T-helper 2 cell treated with Interferon-gamma antibody and Interleukin-4, amounts not matched to agents 5 μg/mL and 100 μg/mL, for 36 hours (primary cell): ENCODE results near the gene FOXRED2.

Experiments used
- DNase-seq: peaks from one replicate; pipeline ENCODE4 v3.0.0; 2021; ENCODE audit warnings: low spot score
- H3K27ac Mint-ChIP-seq: one replicate; pipeline ENCODE4 v1.8.0; 2021; ENCODE audit warnings: mild to moderate bottlenecking, mixed read lengths
- H3K27me3 Mint-ChIP-seq: one replicate; pipeline ENCODE4 v1.8.0; 2021; ENCODE audit warnings: low read depth, mixed read lengths
- H3K36me3 Mint-ChIP-seq: one replicate; pipeline ENCODE4 v1.8.0; 2021; ENCODE audit warnings: low read depth, mixed read lengths
- H3K4me1 Mint-ChIP-seq: one replicate; pipeline ENCODE4 v1.8.0; 2021; ENCODE audit warnings: low read depth, mixed read lengths
- H3K4me3 Mint-ChIP-seq: one replicate; pipeline ENCODE4 v1.8.0; 2022; ENCODE audit warnings: mild to moderate bottlenecking, moderate library complexity, mixed read lengths
- H3K9me3 Mint-ChIP-seq: one replicate; pipeline ENCODE4 v1.8.0; 2021; ENCODE audit warnings: mixed read lengths

Gene FOXRED2

DNA sequence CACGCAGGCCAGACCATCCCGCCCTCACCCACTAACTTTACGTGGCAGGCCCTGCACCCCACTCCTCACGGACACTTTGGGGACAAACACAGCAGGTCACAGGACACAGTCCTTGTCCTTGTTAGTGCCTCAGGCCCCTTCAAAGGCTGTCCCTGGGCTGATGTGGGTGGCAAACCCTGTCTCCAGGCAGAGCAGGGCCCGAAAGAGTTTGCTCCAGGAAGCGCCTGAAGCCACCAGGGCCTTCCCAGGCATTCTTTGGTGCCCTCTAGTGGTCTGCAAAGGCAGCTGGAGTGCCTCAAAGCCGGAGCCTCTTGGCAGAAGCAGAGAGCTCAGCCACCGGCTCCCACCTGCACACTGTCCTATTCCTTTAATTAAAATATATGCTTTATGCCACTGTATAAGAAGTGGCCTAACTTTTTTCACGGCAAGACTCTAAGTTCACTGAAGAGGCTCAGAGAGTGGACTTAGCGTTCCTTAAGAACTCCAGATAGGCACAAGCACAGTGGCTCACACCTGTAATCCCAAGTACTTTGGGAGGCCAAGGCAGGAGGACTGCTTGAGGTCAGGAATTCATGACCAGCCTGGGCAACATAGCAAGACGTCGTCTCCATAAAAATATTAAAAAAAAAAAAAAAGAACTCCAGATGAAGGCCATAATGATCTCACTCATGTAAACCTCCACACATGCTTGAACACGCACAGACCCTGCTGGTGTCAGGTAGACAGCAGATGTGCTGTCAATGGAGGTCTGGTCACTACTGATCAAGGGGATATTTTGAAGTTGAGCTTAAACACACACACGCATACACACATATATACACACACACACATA, 36.5 kb downstream of the FOXRED2 start:
- Mint-ChIP-seq H3K27ac (peak overlapping the region; percentile 15), H3K36me3 (peaks cover 24% of the 10 kb centered on the region), H3K4me1 (peaks cover 21% of the 10 kb centered on the region), H3K4me3 (no peak overlapping the region), H3K27me3 (no peaks in the 10 kb centered on the region), H3K9me3 (no peaks in the 10 kb centered on the region)
- peak; percentile 75 for DNase-seq

DNA sequence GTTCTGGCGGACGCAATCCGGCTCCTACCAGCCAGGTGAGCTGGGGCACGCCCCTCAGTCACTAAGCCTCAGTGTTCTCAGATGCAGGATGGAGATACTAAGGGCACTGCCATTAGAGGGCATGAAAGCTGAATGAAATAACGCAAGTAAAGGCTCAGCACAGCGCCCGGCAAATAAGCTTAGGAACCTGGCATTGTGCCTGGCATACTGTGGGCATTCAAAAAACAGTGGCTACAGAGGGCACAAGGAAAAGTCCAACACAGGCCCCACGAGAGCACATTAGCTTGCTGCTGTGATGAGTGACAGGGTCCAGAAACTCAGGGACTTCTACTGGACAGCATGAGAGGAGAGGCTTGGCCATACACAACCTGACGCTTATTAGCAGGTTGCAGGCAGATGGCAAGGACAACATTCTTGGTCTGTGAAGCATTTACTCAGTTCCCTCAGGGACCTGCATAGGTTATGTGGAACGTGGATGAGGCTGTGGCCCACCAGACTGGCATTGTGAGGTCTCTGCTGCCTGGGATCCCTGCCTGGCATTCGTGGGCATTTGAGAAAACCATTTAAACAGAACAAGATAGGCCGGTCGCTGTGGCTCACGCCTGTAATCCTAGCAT, 37.6 kb downstream of the FOXRED2 start:
- DNase-seq: no peak
- Mint-ChIP-seq H3K4me1 (peaks cover 21% of the 10 kb centered on the region), H3K9me3 (no peaks in the 10 kb centered on the region), H3K27ac (no peak overlapping the region), H3K4me3 (no peak overlapping the region), H3K36me3 (peaks cover 16% of the 10 kb centered on the region), H3K27me3 (no peaks in the 10 kb centered on the region)

DNA sequence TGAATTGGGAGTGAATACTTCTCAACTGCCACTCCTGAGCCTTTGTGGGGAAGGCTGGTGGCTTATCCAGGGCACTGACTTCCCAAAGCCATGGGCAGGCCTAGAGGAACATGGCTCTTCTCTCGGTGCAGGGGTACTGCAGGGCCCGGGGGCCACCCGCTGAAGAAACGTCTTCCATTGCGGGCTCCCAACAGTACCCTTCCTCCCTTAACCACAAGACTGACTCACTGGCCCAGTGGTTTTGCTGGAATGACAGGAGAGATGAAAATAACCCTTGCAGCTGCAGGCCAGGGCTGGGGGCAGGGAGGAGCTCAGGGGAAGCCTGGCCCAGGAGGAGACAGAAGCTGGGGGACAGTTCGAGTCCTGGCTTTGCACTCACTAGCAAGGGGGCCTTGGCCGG, 38.9 kb downstream of the FOXRED2 start:
- peaks cover 16% of the 10 kb centered on the region for H3K36me3 Mint-ChIP-seq
- no peaks in the 10 kb centered on the region for H3K27me3 Mint-ChIP-seq
- no peak for DNase-seq
- peak overlapping the region; percentile 15 for H3K27ac Mint-ChIP-seq
- peaks cover 21% of the 10 kb centered on the region for H3K4me1 Mint-ChIP-seq
- H3K9me3 Mint-ChIP-seq: no peaks in the 10 kb centered on the region
- H3K4me3 Mint-ChIP-seq: no peak overlapping the region

DNA sequence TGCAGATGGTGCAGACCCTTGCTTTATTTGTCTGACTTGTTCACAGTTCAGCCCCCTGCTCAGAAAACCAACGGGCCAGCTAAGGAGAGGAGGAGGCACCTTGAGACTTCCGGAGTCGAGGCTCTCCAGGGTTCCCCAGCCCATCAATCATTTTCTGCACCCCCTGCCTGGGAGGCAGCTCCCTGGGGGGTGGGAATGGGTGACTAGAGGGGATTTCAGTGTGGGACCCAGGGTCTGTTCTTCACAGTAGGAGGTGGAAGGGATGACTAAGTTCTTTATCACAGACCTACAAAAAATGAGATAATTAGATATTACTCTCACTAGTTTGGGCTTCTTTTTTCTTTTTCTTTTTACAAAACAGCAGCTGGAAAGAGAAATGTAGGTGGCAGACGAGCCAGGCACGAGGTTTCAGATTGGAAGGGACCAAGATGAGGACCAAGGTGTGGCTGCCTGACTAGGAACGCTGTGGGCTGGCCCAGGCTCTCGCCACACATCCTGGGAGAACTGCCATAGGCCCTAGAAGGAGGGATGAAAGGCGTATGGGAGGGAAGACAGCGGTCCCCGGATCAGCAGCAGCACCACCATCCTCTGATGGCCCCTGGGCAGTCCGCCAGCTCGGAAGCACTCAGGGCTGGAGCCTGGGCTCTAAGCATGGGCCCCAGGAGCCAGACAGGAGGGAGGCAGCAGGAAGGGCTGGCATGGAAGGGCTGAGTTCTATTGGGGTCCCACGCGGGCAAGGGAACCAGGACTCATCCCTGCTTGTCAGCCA, 39.6 kb downstream of the FOXRED2 start:
- peak overlapping the region; percentile 56 for H3K27ac Mint-ChIP-seq
- no peak for DNase-seq
- H3K36me3 Mint-ChIP-seq: peaks cover 14% of the 10 kb centered on the region
- H3K4me1 Mint-ChIP-seq: peaks cover 22% of the 10 kb centered on the region
- no peaks in the 10 kb centered on the region for H3K9me3 Mint-ChIP-seq
- no peaks in the 10 kb centered on the region for H3K27me3 Mint-ChIP-seq
- H3K4me3 Mint-ChIP-seq: no peak overlapping the region

DNA sequence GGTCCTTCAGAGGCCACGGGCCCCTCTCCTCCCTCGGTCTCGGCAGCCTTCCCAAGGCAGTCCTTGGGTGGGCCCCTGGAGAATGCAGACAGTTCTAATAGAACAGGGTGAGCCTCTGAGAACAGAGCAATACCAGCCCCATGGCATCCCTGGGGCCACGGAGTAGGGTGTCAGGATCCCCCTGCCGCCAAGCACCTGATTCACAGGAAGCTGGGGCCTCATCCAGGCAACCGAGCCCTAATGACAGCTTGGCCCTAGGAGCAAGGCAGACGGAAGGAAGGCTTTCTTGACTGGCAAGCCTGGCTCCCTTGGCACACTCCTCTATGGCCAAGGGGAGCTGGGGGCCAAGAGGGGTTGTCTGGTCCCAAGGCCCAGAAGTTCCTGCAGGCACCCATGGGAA, 40.6 kb downstream of the FOXRED2 start:
- Mint-ChIP-seq H3K27me3 (no peaks in the 10 kb centered on the region), H3K36me3 (peaks cover 11% of the 10 kb centered on the region), H3K27ac (no peak overlapping the region), H3K4me3 (no peak overlapping the region), H3K4me1 (peaks cover 23% of the 10 kb centered on the region), H3K9me3 (no peaks in the 10 kb centered on the region)
- DNase-seq: no peak

DNA sequence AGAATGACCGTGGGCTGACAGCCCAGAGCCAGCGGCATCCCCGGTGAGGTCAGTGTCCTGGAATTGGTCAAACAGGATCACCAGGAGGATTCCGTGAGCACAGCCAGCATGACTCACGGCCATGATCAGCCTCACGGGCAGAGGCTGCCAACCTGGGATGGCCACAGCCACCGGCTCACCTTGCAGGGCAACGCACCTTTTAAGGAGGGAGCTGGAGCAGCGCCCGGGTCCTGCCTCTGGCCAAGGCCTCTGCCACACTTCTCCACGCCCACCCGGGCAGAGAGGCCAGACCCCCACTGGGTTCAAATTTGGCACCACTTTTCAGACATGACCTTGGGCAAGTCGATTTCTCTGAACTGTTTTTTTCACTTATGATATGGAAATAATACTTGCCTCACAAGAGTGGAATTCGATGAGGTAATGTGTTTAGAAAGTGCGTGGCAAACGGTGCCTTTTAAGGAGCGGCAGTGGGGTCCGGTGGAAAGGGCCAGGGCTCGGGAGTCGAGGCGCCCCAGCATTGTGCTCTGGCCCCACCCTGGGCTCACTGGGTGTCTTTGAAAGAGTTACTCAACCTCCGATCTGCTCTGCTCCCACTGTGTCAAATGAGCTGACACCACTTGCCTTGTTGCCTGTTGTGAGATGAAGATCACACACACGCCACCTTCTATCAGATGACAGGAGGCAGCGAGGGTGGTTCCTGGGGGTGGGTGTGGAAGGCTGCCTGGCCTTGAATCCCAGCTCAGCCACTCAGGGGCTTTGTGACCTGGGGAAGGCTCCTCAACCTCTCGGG, 41.4 kb downstream of the FOXRED2 start:
- Mint-ChIP-seq H3K36me3 (peaks cover 10% of the 10 kb centered on the region), H3K27me3 (no peaks in the 10 kb centered on the region), H3K4me1 (peaks cover 21% of the 10 kb centered on the region), H3K27ac (no peak overlapping the region), H3K4me3 (no peak overlapping the region), H3K9me3 (no peaks in the 10 kb centered on the region)
- no peak for DNase-seq

DNA sequence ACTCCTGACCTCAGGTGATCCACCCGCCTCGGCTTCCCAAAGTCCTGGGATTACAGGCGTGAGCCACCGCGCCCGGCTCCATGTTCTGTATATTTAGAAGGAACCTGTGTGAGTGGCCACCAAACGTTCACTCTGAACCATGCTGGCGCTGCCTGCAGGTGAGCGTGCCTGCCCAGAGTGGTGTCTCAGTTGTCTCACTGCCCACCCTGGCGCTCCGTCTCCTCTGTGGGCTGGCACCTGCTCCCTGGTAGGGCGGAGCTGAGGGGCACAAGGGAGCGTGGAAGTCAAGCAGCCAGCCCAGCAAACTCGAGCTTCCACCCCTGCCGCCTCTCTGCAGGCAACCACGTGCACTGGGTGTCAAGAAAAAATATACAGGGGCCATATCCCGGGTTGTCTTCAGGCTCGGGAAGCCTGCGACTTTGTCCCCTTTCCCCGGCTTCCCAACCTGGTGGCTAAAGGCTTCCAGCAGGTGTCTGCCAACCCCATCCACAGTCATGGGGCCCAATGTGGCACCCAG, 42.1 kb downstream of the FOXRED2 start:
- H3K27ac Mint-ChIP-seq: no peak overlapping the region
- no peak for DNase-seq
- H3K9me3 Mint-ChIP-seq: no peaks in the 10 kb centered on the region
- peaks cover 8% of the 10 kb centered on the region for H3K36me3 Mint-ChIP-seq
- H3K27me3 Mint-ChIP-seq: no peaks in the 10 kb centered on the region
- no peak overlapping the region for H3K4me3 Mint-ChIP-seq
- H3K4me1 Mint-ChIP-seq: peaks cover 14% of the 10 kb centered on the region

DNA sequence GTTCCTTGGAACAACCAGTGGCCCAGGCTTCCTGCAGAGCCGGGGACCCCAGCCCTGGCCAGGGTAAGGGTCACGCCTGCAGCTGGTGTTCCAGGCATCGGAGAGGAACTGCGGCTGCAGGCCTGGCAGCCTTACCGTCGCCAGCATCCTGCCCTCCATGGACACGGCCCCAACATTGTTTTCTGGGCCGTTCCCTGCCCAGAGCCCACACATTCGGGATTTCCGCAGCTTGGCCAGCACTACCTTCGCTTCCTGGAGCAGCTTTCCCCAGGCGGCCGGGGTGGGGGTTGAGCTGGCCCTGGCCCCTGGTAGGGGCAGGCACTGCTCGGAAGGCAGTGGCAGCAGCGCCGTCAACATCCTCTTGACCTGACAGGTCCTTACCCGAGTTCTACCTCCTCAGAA, 43.1 kb downstream of the FOXRED2 start:
- Mint-ChIP-seq H3K27ac (no peak overlapping the region), H3K9me3 (no peaks in the 10 kb centered on the region), H3K27me3 (no peaks in the 10 kb centered on the region), H3K4me1 (peaks cover 14% of the 10 kb centered on the region), H3K36me3 (peaks cover 8% of the 10 kb centered on the region), H3K4me3 (no peak overlapping the region)
- DNase-seq: no peak

DNA sequence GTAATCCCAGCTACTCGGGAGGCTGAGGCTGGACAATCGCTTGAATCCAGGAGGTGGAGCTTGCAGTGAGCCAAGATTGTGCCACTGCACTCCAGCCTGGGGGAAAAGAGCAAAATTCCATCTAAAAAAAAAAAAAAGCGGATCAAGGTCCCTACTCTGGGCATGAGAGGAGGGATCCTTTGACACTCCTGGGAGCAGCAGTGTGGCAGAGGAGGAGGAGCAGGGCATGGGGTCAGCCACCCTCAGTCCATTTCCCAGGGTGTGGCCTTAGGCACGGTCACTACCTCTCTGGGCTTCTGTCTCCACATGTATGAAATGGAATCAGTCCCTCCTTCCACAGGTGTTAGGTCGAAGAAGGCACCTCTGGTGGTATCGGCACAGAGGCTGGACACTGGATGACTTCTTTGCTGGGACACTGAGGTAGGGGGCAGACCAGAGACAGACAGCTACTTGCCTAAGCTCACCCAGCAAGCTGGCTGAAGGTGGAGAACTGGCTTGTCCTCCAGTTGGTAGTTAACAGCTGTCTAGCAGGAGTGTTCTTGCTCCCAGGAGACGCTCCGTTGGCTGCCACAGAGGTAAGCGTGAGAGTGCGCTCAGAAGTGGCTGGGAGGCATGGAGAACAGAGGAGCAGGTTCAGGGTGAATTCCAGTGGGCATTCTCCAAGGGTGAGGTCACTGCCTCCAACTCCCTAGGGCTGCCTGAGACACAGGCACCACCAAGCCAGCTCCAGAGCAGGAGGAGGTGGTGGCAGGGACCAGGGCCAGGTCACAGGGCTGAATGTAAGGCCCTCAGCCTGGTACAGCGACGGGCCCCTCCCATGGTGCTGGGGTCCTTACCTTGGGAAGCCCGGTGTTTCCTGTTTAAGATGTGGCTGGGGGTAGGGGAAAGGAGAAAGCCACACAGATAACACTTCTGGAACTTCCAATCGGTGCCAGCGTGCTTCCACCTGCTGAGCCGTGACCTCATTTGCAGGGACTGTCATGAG, 44.9 kb downstream of the FOXRED2 start:
- no peak for DNase-seq
- H3K4me1 Mint-ChIP-seq: peaks cover 14% of the 10 kb centered on the region
- no peak overlapping the region for H3K27ac Mint-ChIP-seq
- no peaks in the 10 kb centered on the region for H3K27me3 Mint-ChIP-seq
- H3K36me3 Mint-ChIP-seq: peaks cover 3% of the 10 kb centered on the region
- no peak overlapping the region for H3K4me3 Mint-ChIP-seq
- no peaks in the 10 kb centered on the region for H3K9me3 Mint-ChIP-seq

DNA sequence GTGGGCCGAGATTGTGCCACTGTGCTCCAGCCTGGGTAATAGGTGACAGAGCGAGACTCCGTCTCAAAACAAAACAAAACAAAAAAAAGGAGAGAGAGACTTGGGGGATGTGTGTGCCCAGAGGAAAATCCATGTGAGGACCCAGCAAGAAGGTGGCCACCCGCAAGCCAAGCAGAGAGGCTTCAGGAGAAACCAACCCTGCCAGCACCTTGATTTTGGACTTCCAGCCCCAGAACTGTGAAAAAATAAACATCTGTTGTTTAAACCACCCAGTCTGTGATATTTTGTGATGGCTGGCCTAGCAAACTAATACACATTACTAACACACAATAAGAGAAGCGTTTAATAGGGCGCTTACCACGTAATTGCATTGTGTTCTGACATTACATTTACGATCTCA, 46.6 kb downstream of the FOXRED2 start:
- H3K4me1 Mint-ChIP-seq: peaks cover 22% of the 10 kb centered on the region
- no peak overlapping the region for H3K27ac Mint-ChIP-seq
- no peak overlapping the region for H3K4me3 Mint-ChIP-seq
- DNase-seq: no peak
- H3K36me3 Mint-ChIP-seq: no peaks in the 10 kb centered on the region
- no peaks in the 10 kb centered on the region for H3K27me3 Mint-ChIP-seq
- H3K9me3 Mint-ChIP-seq: no peaks in the 10 kb centered on the region

DNA sequence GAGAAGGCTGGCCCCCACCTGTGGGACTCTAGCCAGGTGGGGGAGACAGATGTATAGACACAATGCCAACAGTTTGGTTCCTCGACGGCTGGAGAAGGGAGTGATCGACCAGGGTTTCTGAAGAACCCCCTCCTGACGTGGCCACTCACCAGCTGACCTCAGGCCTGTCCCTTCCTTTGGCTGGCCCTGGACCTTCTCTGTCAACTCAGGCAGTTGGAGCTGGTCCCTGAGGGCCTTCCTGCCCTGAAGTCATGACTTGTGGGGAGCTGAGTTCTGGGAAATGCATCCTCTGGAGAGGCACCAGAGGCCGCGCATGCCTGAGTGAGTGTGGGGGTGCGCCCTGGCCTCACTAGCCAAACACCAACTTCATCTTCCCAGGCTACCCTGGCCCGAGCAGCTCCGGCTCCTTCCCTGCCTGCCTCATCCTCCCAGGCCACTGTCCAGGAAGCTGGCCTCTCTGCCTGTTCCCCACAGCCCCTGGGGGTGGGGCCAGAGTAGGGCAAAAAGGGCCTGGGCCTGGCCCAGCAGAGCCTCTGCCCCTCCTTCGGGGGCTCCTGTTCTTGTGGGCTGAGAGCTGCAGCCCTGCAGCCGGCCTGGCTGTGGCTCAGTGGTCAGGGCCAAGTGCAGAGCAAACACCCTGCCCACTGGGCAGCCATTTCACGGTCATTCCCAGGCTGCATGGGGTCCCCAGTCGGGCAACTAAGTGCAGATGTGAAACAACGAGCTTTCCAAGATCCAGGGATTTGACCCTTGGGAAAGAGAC, 49.0 kb downstream of the FOXRED2 start:
- H3K27me3 Mint-ChIP-seq: no peaks in the 10 kb centered on the region
- H3K9me3 Mint-ChIP-seq: no peaks in the 10 kb centered on the region
- H3K4me3 Mint-ChIP-seq: no peak overlapping the region
- no peak for DNase-seq
- peaks cover 2% of the 10 kb centered on the region for H3K36me3 Mint-ChIP-seq
- H3K27ac Mint-ChIP-seq: no peak overlapping the region
- H3K4me1 Mint-ChIP-seq: peaks cover 30% of the 10 kb centered on the region

DNA sequence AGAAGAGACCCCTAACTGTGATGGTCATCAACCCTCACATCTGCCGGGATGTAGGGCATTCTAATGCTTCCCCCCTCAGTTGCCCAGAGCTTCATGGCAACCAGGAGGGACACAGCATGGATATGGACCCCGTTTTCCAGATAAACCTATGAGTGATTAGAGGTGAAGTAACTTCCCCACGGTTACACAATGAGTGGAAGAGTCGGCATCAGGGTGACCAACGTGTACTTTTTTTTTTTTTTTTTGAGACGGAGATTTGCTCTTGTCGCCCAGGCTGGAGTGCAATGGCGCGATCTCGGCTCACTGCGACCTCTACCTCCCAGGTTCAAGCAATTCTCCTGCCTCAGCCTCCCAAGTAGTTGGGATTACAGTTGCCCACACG, 50.4 kb downstream of the FOXRED2 start:
- Mint-ChIP-seq H3K27me3 (no peaks in the 10 kb centered on the region), H3K4me1 (peaks cover 41% of the 10 kb centered on the region), H3K4me3 (peak overlapping the region; percentile 76), H3K36me3 (peaks cover 2% of the 10 kb centered on the region), H3K27ac (peak overlapping the region; percentile 74), H3K9me3 (no peaks in the 10 kb centered on the region)
- DNase-seq: no peak
